LNCaP clone FGC (cell line): ENCODE results near the gene C2orf92.

Experiments used
- DNase-seq: peaks from one replicate; pipeline ENCODE4 v3.0.0-alpha.2; 2011; ENCODE audit warnings: low read depth
- H3K4me3 ChIP-seq: 2 replicates; pipeline ENCODE4 v1.5.1; 2011; ENCODE audit warnings: mild to moderate bottlenecking, low read depth, low read length, control low read depth
- CTCF ChIP-seq: IDR thresholded peaks from 2 replicates; pipeline ENCODE4 v1.5.1; 2012; ENCODE audit warnings: mild to moderate bottlenecking; ENCODE audit not compliant: control insufficient read depth, insufficient read depth; ENCODE audit errors: extremely low read depth

Gene C2orf92

GRCh38 chr2:97661927-97662326 lies 7.6 kb upstream of the C2orf92 start:
- H3K4me3 ChIP-seq, result peak overlapping the region; percentile 90
- TF ChIP-seq CTCF, result no peak
- DNase-seq, result no peak

GRCh38 chr2:97662386-97662894 lies 7.1 kb upstream of the C2orf92 start:
- TF ChIP-seq CTCF, result no peak
- peak overlapping the region; percentile 90 for H3K4me3 ChIP-seq
- no peak for DNase-seq

GRCh38 chr2:97662895-97663625 lies 6.5 kb upstream of the C2orf92 start:
- TF ChIP-seq CTCF, result no peak
- H3K4me3 ChIP-seq, result peak overlapping the region; percentile 90
- peak; percentile 36 for DNase-seq

GRCh38 chr2:97663626-97663961 lies 5.9 kb upstream of the C2orf92 start:
- TF ChIP-seq CTCF, result no peak
- no peak for DNase-seq
- peak overlapping the region; percentile 90 for H3K4me3 ChIP-seq

GRCh38 chr2:97663962-97664635 lies 5.4 kb upstream of the C2orf92 start, which contains the start of gene ACTR1B:
ACTR1B (minus strand) TSS chr2:97664044; CDS start chr2:97663890, 154 bp downstream.
- peak within 1 kb of the TSS; percentile 90 for H3K4me3 ChIP-seq
- TF ChIP-seq CTCF, result peak; percentile 22
- DNase-seq, result peak; percentile 91

- peak overlapping the region; percentile 90 for H3K4me3 ChIP-seq
- no peak for TF ChIP-seq CTCF
- no peak for DNase-seq
Observed at GRCh38 chr2:97664636-97664970, 4.9 kb upstream of the C2orf92 start.
